HepG2 (cell line): ENCODE data around the gene SLFN12L. TPM values are rescaled to one million over a fixed set of nuclear protein-coding genes. Genes with fewer than 3 reads are reported as not detected.
"Not testable (repeated sequence)": the region's sequence is repeated elsewhere in the genome, so short reads cannot be mapped to it uniquely, and the experiment has no call there.

Source experiments
- ATAC-seq: fragments of 200-7000 bp; cut with Tn5 transposase; 3 replicates; pipeline ENCODE4 v1.9.1; 2020; ENCODE audit warnings: mild to moderate bottlenecking, moderate library complexity
- BruUV-seq: library from RNA; stranded (reverse); fragments of 400-500 nt; replicated peaks from 2 replicates; lab custom pipeline; 2021; lab: Mats Ljungman, UMichigan
- CTCF ChIA-PET: fragments of 300-600 bp; formaldehyde crosslinking; extraction: SDS; loops from one replicate; lab custom pipeline; 2021; ENCODE audit warnings: low total read pairs, inconsistent platforms, low intra/inter-chr PET ratio; lab: Yijun Ruan, JAX
- POLR2A ChIA-PET: fragments of 350-600 bp; sonication (Branson Sonifier 250); formaldehyde crosslinking; loops from one replicate; lab custom pipeline; 2020; ENCODE audit warnings: antibody characterized with exemption, inconsistent platforms; lab: Yijun Ruan, JAX
- DNase-seq: peaks from one replicate; pipeline ENCODE4 v3.0.0-alpha.2; 2015; ENCODE audit warnings: low spot score
- FAIRE-seq: peaks from 3 replicates; lab custom pipeline; 2011; peaks lifted over from hg19 to GRCh38; lab: Jason Lieb, UNC
- H2AFZ ChIP-seq: one replicate; pipeline ENCODE4 v1.6.1; 2011; ENCODE audit warnings: low read length, inconsistent platforms
- H3K27ac ChIP-seq: fragments of 300-600 bp; 3 replicates; pipeline ENCODE4 v1.8.0; 2011; ENCODE audit warnings: mixed run types, mild to moderate bottlenecking, mixed read lengths, low read length, inconsistent platforms; ENCODE audit not compliant: insufficient read depth; ENCODE audit errors: extremely low read length
- H3K27me3 ChIP-seq, 2 experiments: fragments of 200-600 bp in 1 of 2; 2 replicates in 1 of 2; 3 replicates in 1 of 2; pipeline versions ENCODE4 v1.6.0 to v1.8.0; 2011; ENCODE audit warnings: low read length in 2 of 2, mild to moderate bottlenecking in 2 of 2, moderate library complexity in 2 of 2, inconsistent platforms in 1 of 2; ENCODE audit not compliant: insufficient read depth in 2 of 2, control insufficient read depth in 1 of 2
- H3K36me3 ChIP-seq, 2 experiments: fragments of 200-600 bp in 1 of 2; replicated peaks in 1 of 2; 2 replicates in 1 of 2; 3 replicates in 1 of 2; pipeline versions ENCODE4 v1.5.1 to v1.8.0; 2011; ENCODE audit warnings: low read length in 2 of 2, inconsistent platforms in 1 of 2; ENCODE audit not compliant: insufficient read depth in 2 of 2, control insufficient read depth in 1 of 2
- H3K4me1 ChIP-seq: 2 replicates; pipeline ENCODE4 v1.5.1; 2012; ENCODE audit warnings: low read length, inconsistent platforms; ENCODE audit not compliant: insufficient read depth
- H3K4me2 ChIP-seq: 2 replicates; pipeline ENCODE4 v1.6.0; 2011; ENCODE audit warnings: low read depth, low read length, inconsistent platforms
- H3K4me3 ChIP-seq, 3 experiments: fragments of 200-600 bp in 1 of 3; sonication (generic), shearing (Covaris generic) in 1 of 3; replicated peaks in 1 of 3; 2 replicates each; pipeline ENCODE4 v1.5.1; 2011 to 2016; ENCODE audit warnings: low read length in 3 of 3, inconsistent platforms in 2 of 3, low read depth in 2 of 3, mild to moderate bottlenecking in 2 of 3, control low read depth in 1 of 3, mixed read lengths in 1 of 3; ENCODE audit not compliant: insufficient read depth in 1 of 3
- H3K79me2 ChIP-seq: one replicate; pipeline ENCODE4 v1.6.1; 2011; ENCODE audit warnings: low read length, inconsistent platforms; ENCODE audit not compliant: insufficient read depth
- H3K9ac ChIP-seq: 2 replicates; pipeline ENCODE4 v1.6.0; 2011; ENCODE audit warnings: mild to moderate bottlenecking, low read depth, low read length, inconsistent platforms; ENCODE audit not compliant: insufficient read depth
- H3K9me3 ChIP-seq: 2 replicates; pipeline ENCODE4 v1.5.1; 2012; ENCODE audit warnings: mild to moderate bottlenecking, low read length
- H4K20me1 ChIP-seq: 2 replicates; pipeline ENCODE4 v1.6.0; 2011; ENCODE audit warnings: inconsistent platforms, mild to moderate bottlenecking, low read length, moderate library complexity; ENCODE audit not compliant: insufficient read depth
- ZNF138 ChIP-seq: sonication (generic); formaldehyde crosslinking; IDR thresholded peaks from 2 replicates; pipeline ENCODE4 v1.5.0; 2020; ENCODE audit warnings: mild to moderate bottlenecking, low read depth, missing genetic modification reagents
- ZNF329 ChIP-seq: sonication (generic); formaldehyde crosslinking; IDR thresholded peaks from 2 replicates; pipeline ENCODE4 v1.9.0; 2021; ENCODE audit warnings: low read depth, mild to moderate bottlenecking, missing genetic modification reagents
- WGBS: methylation state at CpG from one replicate; pipeline ENCODE4 v1.1.6; 2017; ENCODE audit warnings: low lambda C conversion rate; 5-methylcytosine and 5-hydroxymethylcytosine counted together
- in situ Hi-C: cut with HindIII; loops from 2 replicates; pipeline ENCODE4 v1.10.0; 2017; ENCODE audit warnings: low pct_unique_long_range_greater_than_20kb; ENCODE audit not compliant: extremely low pct_ligation_motif_present
- intact Hi-C: fragments of 100-400 bp; cut with micrococcal nuclease; formaldehyde crosslinking; loops from one replicate; pipeline ENCODE4 v1.10.0; 2022; ENCODE audit not compliant: unreplicated experiment
- polyA plus RNA-seq, 8 experiments: library from polyadenylated mRNA; depleted of rRNA in 3 of 8; stranded (reverse) in 7 of 8; unstranded in 1 of 8; fragments of >200 nt; fragmentation: Illumina TruSeq in 4 of 8; extraction: Trizol in 4 of 8; gene quantifications; 2 replicates each; pipeline versions ENCODE4 v1.2.1 to v1.2.3, GENCODE V29; 2011 to 2016; ENCODE audit warnings: low read depth in 4 of 8, missing spikeins in 1 of 8, mixed read lengths in 1 of 8; ENCODE audit not compliant: insufficient read depth in 1 of 8
- total RNA-seq, 5 experiments: library from RNA; depleted of rRNA; stranded (reverse); fragments of >200 nt; fragmentation: Illumina TruSeq; extraction: Trizol; gene quantifications; 2 replicates each; pipeline ENCODE4 v1.2.3, GENCODE V29; 2016; ENCODE audit warnings: low read depth in 1 of 5
- TF ChIP-seq, protein P1 (sequence below), 2 experiments: sonication (generic) in 1 of 2; formaldehyde crosslinking in 1 of 2; IDR thresholded peaks; 2 replicates each; pipeline versions ENCODE4 v1.6.1 to v1.9.0; 2014 to 2022; ENCODE audit warnings: antibody characterized with exemption in 1 of 2, borderline replicate concordance in 1 of 2, inconsistent platforms in 1 of 2, low read depth in 1 of 2, missing genetic modification reagents in 1 of 2

SLFN12L gene
- total and polyA plus RNA-seq, 2 of the 13 experiments (the other 11 are each of a cell fraction or from before 2014, with no cell fraction given) = not detected

GRCh38 chr17:35510052-35510451 is 27.4 kb downstream of the SLFN12L start (continued):
- TF ChIP-seq, protein P1, sequence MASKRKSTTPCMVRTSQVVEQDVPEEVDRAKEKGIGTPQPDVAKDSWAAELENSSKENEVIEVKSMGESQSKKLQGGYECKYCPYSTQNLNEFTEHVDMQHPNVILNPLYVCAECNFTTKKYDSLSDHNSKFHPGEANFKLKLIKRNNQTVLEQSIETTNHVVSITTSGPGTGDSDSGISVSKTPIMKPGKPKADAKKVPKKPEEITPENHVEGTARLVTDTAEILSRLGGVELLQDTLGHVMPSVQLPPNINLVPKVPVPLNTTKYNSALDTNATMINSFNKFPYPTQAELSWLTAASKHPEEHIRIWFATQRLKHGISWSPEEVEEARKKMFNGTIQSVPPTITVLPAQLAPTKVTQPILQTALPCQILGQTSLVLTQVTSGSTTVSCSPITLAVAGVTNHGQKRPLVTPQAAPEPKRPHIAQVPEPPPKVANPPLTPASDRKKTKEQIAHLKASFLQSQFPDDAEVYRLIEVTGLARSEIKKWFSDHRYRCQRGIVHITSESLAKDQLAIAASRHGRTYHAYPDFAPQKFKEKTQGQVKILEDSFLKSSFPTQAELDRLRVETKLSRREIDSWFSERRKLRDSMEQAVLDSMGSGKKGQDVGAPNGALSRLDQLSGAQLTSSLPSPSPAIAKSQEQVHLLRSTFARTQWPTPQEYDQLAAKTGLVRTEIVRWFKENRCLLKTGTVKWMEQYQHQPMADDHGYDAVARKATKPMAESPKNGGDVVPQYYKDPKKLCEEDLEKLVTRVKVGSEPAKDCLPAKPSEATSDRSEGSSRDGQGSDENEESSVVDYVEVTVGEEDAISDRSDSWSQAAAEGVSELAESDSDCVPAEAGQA (IDR thresholded peaks at IDR 0.05; ENCODE audit: low read depth) = no peak
- TF ChIP-seq, protein P1 (CRISPR knock-in tag; IDR thresholded peaks at IDR 0.05; ENCODE audit: borderline replicate concordance) = no peak
- TF ChIP-seq ZNF329 (no peak), ZNF138 (no peak)

GRCh38 chr17:35507714-35508113 is 29.8 kb downstream of the SLFN12L start:
- H3K4me1 ChIP-seq, H3K36me3 ChIP-seq, H3K4me3 ChIP-seq, intact Hi-C loops, POLR2A ChIA-PET, ATAC-seq, DNase-seq, H3K79me2 ChIP-seq, H3K4me2 ChIP-seq, H4K20me1 ChIP-seq, H3K9me3 ChIP-seq, FAIRE-seq, H2AFZ ChIP-seq, BruUV-seq, CTCF ChIA-PET, H3K27ac ChIP-seq, H3K9ac ChIP-seq, H3K27me3 ChIP-seq, in situ Hi-C loops: not testable (repeated sequence)
- 3% methylated on average over 3 of the region's 3 CpGs for WGBS
